ENCODE measurements around the gene ZBP1.

- no peak for TF ChIP-seq POLR2AphosphoS5 (IDR thresholded peaks at IDR 0.05; ENCODE audit: borderline replicate concordance, low read depth, low read length)
- TF ChIP-seq EZH2 (IDR thresholded peaks at IDR 0.05), result no peak
- TF ChIP-seq FOXP2 (optimal IDR thresholded peaks at IDR 0.05; ENCODE audit: control extremely low read depth, extremely low read length, insufficient read depth), result no peak
These were observed 12.1 kb upstream of the ZBP1 start for GRCh38 chr20:57632286-57632685.

All from SK-N-MC (cell line).